Natural killer cell (primary cell): ENCODE measurements around the gene ANKRD11. TPM values are rescaled to one million over a fixed set of nuclear protein-coding genes. Genes with fewer than 3 reads are reported as not detected.
"Not testable (repeated sequence)": the region's sequence is repeated elsewhere in the genome, so short reads cannot be mapped to it uniquely, and the experiment has no call there.

Source experiments
- ATAC-seq, 3 donors: fragments of 150-1000 bp in 2 of 3; fragments of 200-7000 bp in 1 of 3; cut with Tn5 transposase; 1 replicate in 1 of 3; 2 replicates in 2 of 3; pipeline ENCODE4 v1.10.0; 2021; ENCODE audit warnings: mild to moderate bottlenecking in 2 of 3, moderate library complexity in 2 of 3
- DNase-seq, 2 donors: peaks; one replicate each; pipeline versions ENCODE4 v3.0.0 to v3.0.0-alpha.2; 2013 to 2021; ENCODE audit warnings: mixed read lengths in 1 of 2
- H3K27ac ChIP-seq: one replicate; pipeline ENCODE4 v1.5.1; 2013; ENCODE audit warnings: mild to moderate bottlenecking, low read length
- H3K27me3 ChIP-seq: one replicate; pipeline ENCODE4 v1.6.1; 2013; ENCODE audit warnings: low read length; ENCODE audit not compliant: control insufficient read depth, insufficient read depth
- H3K36me3 ChIP-seq: one replicate; pipeline ENCODE4 v1.6.1; 2013; ENCODE audit warnings: low read length; ENCODE audit not compliant: control insufficient read depth, insufficient read depth
- H3K4me1 ChIP-seq: one replicate; pipeline ENCODE4 v1.6.1; 2013; ENCODE audit warnings: low read length; ENCODE audit not compliant: control insufficient read depth, insufficient read depth
- H3K4me3 ChIP-seq: one replicate; pipeline ENCODE4 v1.5.1; 2013; ENCODE audit warnings: low read length
- H3K9me3 ChIP-seq: one replicate; pipeline ENCODE4 v1.6.1; 2013; ENCODE audit warnings: low read length; ENCODE audit not compliant: control insufficient read depth, insufficient read depth
- H3K27ac Mint-ChIP-seq, 2 donors: one replicate each; pipeline ENCODE4 v1.8.0; 2022; ENCODE audit warnings: mild to moderate bottlenecking in 2 of 2, mixed read lengths in 2 of 2, moderate library complexity in 1 of 2
- H3K27me3 Mint-ChIP-seq, 2 donors: one replicate each; pipeline ENCODE4 v1.8.0; 2022; ENCODE audit warnings: low read depth in 2 of 2, mixed read lengths in 2 of 2
- H3K36me3 Mint-ChIP-seq: one replicate; pipeline ENCODE4 v1.8.0; 2022; ENCODE audit warnings: mixed read lengths
- H3K4me1 Mint-ChIP-seq, 2 donors: one replicate each; pipeline ENCODE4 v1.8.0; 2022; ENCODE audit warnings: mixed read lengths in 2 of 2
- H3K4me3 Mint-ChIP-seq: one replicate; pipeline ENCODE4 v1.8.0; 2022; ENCODE audit warnings: mild to moderate bottlenecking, moderate library complexity, mixed read lengths
- H3K9me3 Mint-ChIP-seq, 2 donors: one replicate each; pipeline ENCODE4 v1.8.0; 2022; ENCODE audit warnings: mixed read lengths in 2 of 2
- WGBS: methylation state at CpG from one replicate; pipeline ENCODE4 v1.1.7; 2013; ENCODE audit warnings: missing lambda C conversion rate; ENCODE audit not compliant: insufficient coverage; 5-methylcytosine and 5-hydroxymethylcytosine counted together
- intact Hi-C: fragments of 100-400 bp; cut with micrococcal nuclease; formaldehyde crosslinking; loops from one replicate; pipeline ENCODE4 v1.14.2; 2022
- total RNA-seq, 4 donors: library from RNA; stranded (reverse); fragments of 120-200 nt in 1 of 4; gene quantifications; one replicate each; pipeline versions ENCODE4 v1.2.3 to v1.2.4, GENCODE V29; 2013 to 2022
- TF ChIP-seq, protein P1 (sequence below): fragments of 200-600 bp; IDR thresholded peaks from one replicate; pipeline ENCODE4 v1.8.0; 2022; ENCODE audit warnings: antibody characterized with exemption

The ANKRD11 gene
- total RNA-seq, 3 donors from 2014 or later (not counting 1 experiment from before 2014, with no cell fraction given) = 230 to 299 (median 287) TPM

DNA sequence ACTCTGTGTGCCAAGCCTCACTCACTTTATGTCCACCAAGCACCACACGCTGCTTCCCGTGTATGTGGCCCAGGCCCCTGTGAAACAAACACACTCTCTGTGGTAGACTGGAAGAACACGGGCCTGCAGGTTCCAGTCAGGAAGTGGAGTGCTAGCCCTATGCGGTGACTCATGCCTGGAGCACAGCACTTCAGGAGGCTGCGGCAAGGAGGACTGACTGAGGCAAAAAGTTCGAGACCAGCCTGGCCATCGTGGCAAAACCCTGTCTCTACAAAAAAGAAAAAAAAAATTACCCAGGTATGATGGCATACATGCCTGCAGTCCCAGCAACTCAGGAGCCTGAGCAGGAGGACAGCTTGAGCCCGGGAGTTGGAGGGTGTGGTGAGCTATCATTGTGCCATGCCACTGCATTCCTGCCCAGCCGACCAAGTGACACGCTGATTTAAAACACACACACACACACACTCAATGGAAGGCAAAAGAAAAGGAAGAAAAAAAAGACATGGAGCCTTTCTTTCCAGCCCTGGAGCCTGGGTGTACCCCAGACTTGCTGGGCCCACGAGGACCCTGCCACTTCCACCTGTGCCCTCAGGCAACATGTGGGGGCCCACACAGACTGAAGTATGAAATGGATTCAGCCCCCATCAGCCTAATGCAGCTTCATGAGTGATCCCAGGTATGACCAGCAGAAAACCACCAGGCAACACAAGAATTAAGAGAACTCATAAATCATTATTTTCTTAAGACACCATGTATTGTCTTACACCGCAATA lies 126.6 kb downstream of the ANKRD11 start:
- Histone ChIP-seq H3K36me3 (no peaks in the 10 kb centered on the region), H3K27me3 (no peaks in the 10 kb centered on the region), H3K4me1 (peaks cover 82% of the 10 kb centered on the region), H3K27ac (peak overlapping the region; percentile 4), H3K4me3 (no peak overlapping the region), H3K9me3 (no peaks in the 10 kb centered on the region)
- no peaks in the 10 kb centered on the region for H3K27me3 Mint-ChIP-seq
- intact Hi-C loops = no loop called here
- H3K27ac Mint-ChIP-seq = peak overlapping the region; percentile 54 to 69
- TF ChIP-seq, protein P1, sequence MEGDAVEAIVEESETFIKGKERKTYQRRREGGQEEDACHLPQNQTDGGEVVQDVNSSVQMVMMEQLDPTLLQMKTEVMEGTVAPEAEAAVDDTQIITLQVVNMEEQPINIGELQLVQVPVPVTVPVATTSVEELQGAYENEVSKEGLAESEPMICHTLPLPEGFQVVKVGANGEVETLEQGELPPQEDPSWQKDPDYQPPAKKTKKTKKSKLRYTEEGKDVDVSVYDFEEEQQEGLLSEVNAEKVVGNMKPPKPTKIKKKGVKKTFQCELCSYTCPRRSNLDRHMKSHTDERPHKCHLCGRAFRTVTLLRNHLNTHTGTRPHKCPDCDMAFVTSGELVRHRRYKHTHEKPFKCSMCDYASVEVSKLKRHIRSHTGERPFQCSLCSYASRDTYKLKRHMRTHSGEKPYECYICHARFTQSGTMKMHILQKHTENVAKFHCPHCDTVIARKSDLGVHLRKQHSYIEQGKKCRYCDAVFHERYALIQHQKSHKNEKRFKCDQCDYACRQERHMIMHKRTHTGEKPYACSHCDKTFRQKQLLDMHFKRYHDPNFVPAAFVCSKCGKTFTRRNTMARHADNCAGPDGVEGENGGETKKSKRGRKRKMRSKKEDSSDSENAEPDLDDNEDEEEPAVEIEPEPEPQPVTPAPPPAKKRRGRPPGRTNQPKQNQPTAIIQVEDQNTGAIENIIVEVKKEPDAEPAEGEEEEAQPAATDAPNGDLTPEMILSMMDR = no peak
- H3K9me3 Mint-ChIP-seq = no peaks in the 10 kb centered on the region
- peaks cover 85 to 95% of the 10 kb centered on the region in 2 donors for H3K4me1 Mint-ChIP-seq
- peak overlapping the region; percentile 64 for H3K4me3 Mint-ChIP-seq
- WGBS = 31% methylated on average over 11 of the region's 12 CpGs
- ATAC-seq (peak in 2 of 3 donors; percentile 17 to 24), DNase-seq (peak in 1 of 2 donors; percentile 59)
- no peaks in the 10 kb centered on the region for H3K36me3 Mint-ChIP-seq

DNA sequence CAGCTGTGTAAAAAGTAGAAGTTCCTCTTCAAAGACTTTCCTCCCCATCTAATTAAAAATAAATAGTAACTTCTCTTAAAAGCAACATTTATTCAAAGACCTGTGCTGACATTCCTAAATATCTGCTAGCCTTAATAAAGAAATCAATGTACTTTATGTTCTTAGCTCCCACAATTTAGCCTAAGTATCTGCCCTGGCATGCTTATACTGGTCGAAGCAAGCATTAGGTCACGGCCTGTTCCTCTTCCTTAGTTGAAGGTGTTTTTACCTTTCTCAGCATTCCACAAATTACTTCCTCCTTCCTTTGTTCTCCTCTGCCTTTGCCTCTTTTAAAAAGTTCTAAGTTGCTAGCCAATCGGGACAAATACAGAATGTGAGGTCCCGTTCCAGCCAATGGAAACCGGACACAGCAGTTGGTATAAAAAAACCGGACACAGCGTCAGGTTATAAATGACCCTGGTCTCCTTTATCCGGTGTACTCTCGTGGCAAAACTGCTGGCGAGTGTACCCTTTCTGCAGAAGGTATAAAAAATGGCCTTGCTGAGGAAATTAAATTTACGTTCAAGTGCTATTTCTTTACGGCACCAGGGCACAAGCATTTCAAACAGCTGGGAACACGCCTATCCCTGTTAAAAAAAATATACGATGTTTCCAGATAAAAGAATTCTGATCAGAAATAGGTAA lies 127.7 kb downstream of the ANKRD11 start:
- H3K36me3 ChIP-seq, H3K9me3 Mint-ChIP-seq, H3K9me3 ChIP-seq, H3K27me3 ChIP-seq, H3K27ac ChIP-seq, H3K4me3 ChIP-seq, DNase-seq, intact Hi-C loops, ATAC-seq, H3K27me3 Mint-ChIP-seq, H3K36me3 Mint-ChIP-seq: not testable (repeated sequence)
- Mint-ChIP-seq H3K4me1 (peaks cover 89 to 95% of the 10 kb centered on the region in 2 donors), H3K4me3 (peak overlapping the region; percentile 89), H3K27ac (peak overlapping the region; percentile 85 to 87)
- 92% methylated on average over 9 of the region's 14 CpGs for WGBS
- peaks cover 82% of the 10 kb centered on the region for H3K4me1 ChIP-seq

DNA sequence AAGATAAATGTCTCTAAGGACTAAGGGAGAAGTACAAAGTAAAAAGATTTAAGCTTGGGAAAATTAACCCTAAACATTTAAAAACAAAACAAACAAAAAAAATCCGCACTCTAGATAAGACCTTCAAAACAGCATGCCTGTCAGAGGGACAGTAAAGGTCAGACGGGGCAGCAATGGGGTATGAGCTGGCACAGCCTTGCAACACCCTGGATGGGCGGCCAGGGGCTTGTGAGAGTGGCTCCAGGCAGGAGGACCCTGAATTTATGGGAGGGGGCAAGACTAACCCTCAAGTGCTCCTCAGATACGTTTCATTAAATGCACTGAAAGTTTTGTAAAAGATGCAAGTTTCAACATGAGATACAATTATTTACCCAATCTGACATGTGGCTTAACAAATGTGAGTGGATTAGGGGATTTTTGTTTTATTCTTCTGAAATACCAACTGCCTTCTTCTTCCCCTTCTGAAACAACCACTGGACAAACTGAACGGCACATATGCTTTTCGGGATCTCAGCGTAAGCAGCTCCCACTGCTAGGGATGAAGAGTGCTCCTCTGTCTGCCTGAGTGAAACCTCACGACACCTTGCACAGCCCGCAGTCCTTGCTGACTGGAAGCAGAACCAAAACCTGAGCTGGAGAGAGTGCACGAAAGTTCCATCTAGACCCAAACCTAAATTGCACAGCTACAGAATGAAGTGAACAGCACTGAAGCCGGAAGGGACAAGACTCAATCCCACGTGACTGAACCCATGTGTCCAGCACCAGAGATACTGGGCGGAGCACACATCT lies 128.4 kb downstream of the ANKRD11 start:
- Mint-ChIP-seq H3K9me3 (no peaks in the 10 kb centered on the region), H3K27ac (peak overlapping the region; percentile 85 to 87), H3K36me3 (no peaks in the 10 kb centered on the region), H3K4me1 (peaks cover 89 to 98% of the 10 kb centered on the region in 2 donors), H3K4me3 (peak overlapping the region; percentile 89), H3K27me3 (no peaks in the 10 kb centered on the region)
- Histone ChIP-seq H3K4me3 (no peak overlapping the region), H3K9me3 (no peaks in the 10 kb centered on the region), H3K27ac (peak overlapping the region; percentile 59), H3K27me3 (no peaks in the 10 kb centered on the region), H3K36me3 (no peaks in the 10 kb centered on the region), H3K4me1 (peaks cover 82% of the 10 kb centered on the region)
- intact Hi-C loops = no loop called here
- TF ChIP-seq, protein P1 = no peak
- ATAC-seq (no peak), DNase-seq (no peak)
- 48% methylated on average over 13 of the region's 13 CpGs for WGBS
